Bronchial epithelial cell (primary cell): Measurements from ENCODE around the gene IGSF9. TPM values are rescaled to one million over a fixed set of nuclear protein-coding genes. Genes with fewer than 3 reads are reported as not detected.

Experiments
- DNase-seq: peaks from one replicate; pipeline ENCODE4 v3.0.0-alpha.2; 2010; ENCODE audit warnings: low read depth
- FAIRE-seq: peaks from 2 replicates; lab custom pipeline; 2011; peaks lifted over from hg19 to GRCh38; lab: Jason Lieb, UNC
- H3K27me3 ChIP-seq: 2 replicates; pipeline ENCODE4 v1.5.1; 2011; ENCODE audit warnings: low read length; ENCODE audit not compliant: control insufficient read depth, insufficient read depth
- H3K36me3 ChIP-seq: 2 replicates; pipeline ENCODE4 v1.5.1; 2011; ENCODE audit warnings: low read length; ENCODE audit not compliant: control insufficient read depth, insufficient read depth
- H3K4me3 ChIP-seq: 2 replicates; pipeline ENCODE4 v1.5.1; 2011; ENCODE audit warnings: mild to moderate bottlenecking, low read depth, low read length, control low read depth
- CTCF ChIP-seq: IDR thresholded peaks from 2 replicates; pipeline ENCODE4 v1.5.1; 2011; ENCODE audit warnings: mild to moderate bottlenecking, moderate library complexity, low read length, control low read depth, inconsistent platforms; ENCODE audit not compliant: insufficient read depth, severe bottlenecking
- total RNA-seq: library from RNA; depleted of rRNA; stranded (reverse); fragments of >200 nt; gene quantifications from 2 replicates; pipeline ENCODE4 v1.2.1, GENCODE V29; 2014

The IGSF9 gene
- total RNA-seq, 1 donor from 2014 or later, result 6.3 TPM

GRCh38 chr1:159918352-159919200, 26.8 kb downstream of the IGSF9 start:
- Histone ChIP-seq H3K36me3 (peaks cover 34% of the 10 kb centered on the region), H3K27me3 (no peaks in the 10 kb centered on the region), H3K4me3 (no peak overlapping the region)
- no peak for TF ChIP-seq CTCF
- no peak for FAIRE-seq
- DNase-seq, result no peak

- DNase-seq, result no peak
- peaks cover 34% of the 10 kb centered on the region for H3K36me3 ChIP-seq
- no peak for TF ChIP-seq CTCF
- H3K27me3 ChIP-seq, result no peaks in the 10 kb centered on the region
- no peak overlapping the region for H3K4me3 ChIP-seq
- FAIRE-seq, result no peak
Measured at GRCh38 chr1:159917533-159918351, 27.7 kb downstream of the IGSF9 start.

- peak; percentile 91 for DNase-seq
- no peak overlapping the region for H3K4me3 ChIP-seq
- FAIRE-seq, result no peak
- H3K27me3 ChIP-seq, result no peaks in the 10 kb centered on the region
- TF ChIP-seq CTCF, result no peak
- peaks cover 27% of the 10 kb centered on the region for H3K36me3 ChIP-seq
Measured at GRCh38 chr1:159916242-159917051, 29.0 kb downstream of the IGSF9 start.

- DNase-seq (no peak), FAIRE-seq (no peak)
- peaks cover 24% of the 10 kb centered on the region for H3K36me3 ChIP-seq
- TF ChIP-seq CTCF, result no peak
- no peaks in the 10 kb centered on the region for H3K27me3 ChIP-seq
- no peak overlapping the region for H3K4me3 ChIP-seq
Measured at GRCh38 chr1:159915571-159916241, 29.7 kb downstream of the IGSF9 start.
